ENCODE data around the gene TMEM176A. TPM values are rescaled to one million over a fixed set of nuclear protein-coding genes. Genes with fewer than 3 reads are reported as not detected.

TMEM176A gene
- total RNA-seq, 2 experiments from 2014 or later, result not detected

GRCh38 chr7:150778738-150779301 lies 21.7 kb upstream of the TMEM176A start:
- ChIA-PET POLR2A (no interaction called here), CTCF (interaction anchor here (0.6 to 1.5 kb wide), 31 partner anchors 8 to 465 kb away, joined by 3 to 16 read pairs (median 4); partner anchors contain the start of gene GIMAP8)
- H3K4me1 Mint-ChIP-seq (ENCODE audit: low read depth), result no peaks in the 10 kb centered on the region
- H3K4me3 Mint-ChIP-seq, result no peak overlapping the region
- intact Hi-C loops (cut with micrococcal nuclease), result no loop called here
- ATAC-seq (peak; percentile 66), DNase-seq (peak; percentile 85)
- H3K9me3 Mint-ChIP-seq, result peaks cover 5% of the 10 kb centered on the region
- TF ChIP-seq CTCF (IDR thresholded peaks at IDR 0.05), result peak; percentile 94
- H3K27ac Mint-ChIP-seq, result no peak overlapping the region
- peaks cover 3% of the 10 kb centered on the region for H3K27me3 Mint-ChIP-seq
- peaks cover 1% of the 10 kb centered on the region for H3K36me3 Mint-ChIP-seq (ENCODE audit: low read depth)

- Mint-ChIP-seq H3K9me3 (no peaks in the 10 kb centered on the region), H3K27ac (no peak overlapping the region), H3K27me3 (peaks cover 3% of the 10 kb centered on the region), H3K4me1 (ENCODE audit: low read depth) (no peaks in the 10 kb centered on the region), H3K36me3 (ENCODE audit: low read depth) (no peaks in the 10 kb centered on the region), H3K4me3 (no peak overlapping the region)
- ChIA-PET POLR2A (no interaction called here), CTCF (interaction anchor here (1.6 kb wide), 1 partner anchor 96 kb away, joined by 5 read pairs; no protein-coding TSS in a partner anchor)
- ATAC-seq (no peak), DNase-seq (no peak)
- TF ChIP-seq CTCF (IDR thresholded peaks at IDR 0.05), result no peak
- intact Hi-C loops (cut with micrococcal nuclease), result loop anchor here (10.0 kb wide), 1 partner anchor 205 kb away; no protein-coding TSS in a partner anchor
These were observed 20.3 kb upstream of the TMEM176A start for GRCh38 chr7:150780292-150780691.

GRCh38 chr7:150781103-150781502 lies 19.5 kb upstream of the TMEM176A start:
- Mint-ChIP-seq H3K27ac (no peak overlapping the region), H3K9me3 (no peaks in the 10 kb centered on the region), H3K36me3 (ENCODE audit: low read depth) (no peaks in the 10 kb centered on the region), H3K4me3 (no peak overlapping the region), H3K27me3 (peaks cover 8% of the 10 kb centered on the region), H3K4me1 (ENCODE audit: low read depth) (no peaks in the 10 kb centered on the region)
- DNase-seq (no peak), ATAC-seq (no peak)
- CTCF ChIA-PET, result interaction anchor here (1.0 to 2.1 kb wide), 5 partner anchors 9 to 117 kb away, joined by 3 to 5 read pairs (median 4); no protein-coding TSS in a partner anchor
- no peak for TF ChIP-seq CTCF (IDR thresholded peaks at IDR 0.05)
- intact Hi-C loops (cut with micrococcal nuclease), result loop anchor here (10.0 kb wide), 1 partner anchor 204 kb away; no protein-coding TSS in a partner anchor
- POLR2A ChIA-PET, result interaction anchor here (0.6 kb wide), 1 partner anchor 347 kb away, joined by 4 read pairs; no protein-coding TSS in a partner anchor

GRCh38 chr7:150781961-150782360 lies 18.6 kb upstream of the TMEM176A start:
- Mint-ChIP-seq H3K36me3 (ENCODE audit: low read depth) (no peaks in the 10 kb centered on the region), H3K4me3 (no peak overlapping the region), H3K9me3 (no peaks in the 10 kb centered on the region), H3K27ac (no peak overlapping the region), H3K4me1 (ENCODE audit: low read depth) (no peaks in the 10 kb centered on the region), H3K27me3 (peaks cover 8% of the 10 kb centered on the region)
- ATAC-seq (no peak), DNase-seq (no peak)
- CTCF ChIA-PET, result interaction anchor here (1.2 to 2.1 kb wide), 3 partner anchors 9 to 14 kb away, joined by 3 to 4 read pairs (median 4); no protein-coding TSS in a partner anchor
- POLR2A ChIA-PET, result no interaction called here
- TF ChIP-seq CTCF (IDR thresholded peaks at IDR 0.05), result no peak
- intact Hi-C loops (cut with micrococcal nuclease), result loop anchor here (10.0 kb wide), 1 partner anchor 203 kb away; no protein-coding TSS in a partner anchor

GRCh38 chr7:150784120-150784736 lies 16.3 kb upstream of the TMEM176A start:
- Mint-ChIP-seq H3K27ac (no peak overlapping the region), H3K4me1 (ENCODE audit: low read depth) (no peaks in the 10 kb centered on the region), H3K9me3 (no peaks in the 10 kb centered on the region), H3K27me3 (peaks cover 9% of the 10 kb centered on the region), H3K4me3 (no peak overlapping the region), H3K36me3 (ENCODE audit: low read depth) (no peaks in the 10 kb centered on the region)
- POLR2A ChIA-PET, result no interaction called here
- ATAC-seq (no peak), DNase-seq (no peak)
- no peak for TF ChIP-seq CTCF (IDR thresholded peaks at IDR 0.05)
- intact Hi-C loops (cut with micrococcal nuclease), result loop anchor here (10.0 kb wide), 1 partner anchor 201 kb away; no protein-coding TSS in a partner anchor
- CTCF ChIA-PET, result interaction anchor here (2.2 kb wide), 1 partner anchor 91 kb away, joined by 8 read pairs; no protein-coding TSS in a partner anchor

Data from activated CD8-positive, alpha-beta T cell treated with anti-CD3 and anti-CD28 coated beads for 36 hours (primary cell).